ENCODE data around the gene SMARCC2.
A peak's percentile ranks its signal among the peaks of the same experiment; 100 is the strongest.

The SMARCC2 gene

DNA sequence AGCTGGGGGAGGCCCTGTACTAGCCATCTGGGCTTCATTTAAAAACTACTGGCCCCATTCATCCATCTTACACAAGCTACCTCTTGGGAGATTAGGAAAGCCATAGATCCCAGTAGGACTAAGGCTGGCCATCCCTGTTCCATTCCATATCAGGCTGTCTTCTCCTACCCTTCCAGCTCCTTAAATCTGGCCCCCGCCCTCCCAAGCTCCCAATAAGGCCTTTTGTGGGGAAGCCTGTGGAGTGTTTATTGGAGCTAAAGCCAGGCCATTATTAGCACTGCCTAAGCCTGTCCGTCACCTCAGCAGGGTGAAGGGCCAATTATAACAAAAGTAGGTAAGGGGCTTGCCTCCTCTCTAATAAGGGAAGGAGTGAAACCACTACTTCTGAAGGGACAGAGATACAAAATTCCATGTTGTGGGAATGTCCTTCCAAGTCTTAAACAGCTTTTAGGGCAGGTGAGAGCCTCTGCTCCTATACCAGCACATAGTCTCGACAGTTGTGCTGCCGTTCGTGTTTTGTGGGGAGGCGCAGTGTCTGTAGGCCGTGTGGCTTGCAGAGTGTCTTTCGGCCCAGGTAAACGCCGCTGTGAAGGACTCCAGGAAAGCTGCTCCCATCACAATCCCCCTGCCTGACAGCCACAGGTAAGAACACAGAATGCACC is 27.5 kb downstream of the SMARCC2 start:
- no peak overlapping the region for H2AFZ ChIP-seq (ENCODE audit: low read length)
- TF ChIP-seq EZH2phosphoT487 (IDR thresholded peaks at IDR 0.05; ENCODE audit: borderline replicate concordance): no peak
- TF ChIP-seq, protein P1, sequence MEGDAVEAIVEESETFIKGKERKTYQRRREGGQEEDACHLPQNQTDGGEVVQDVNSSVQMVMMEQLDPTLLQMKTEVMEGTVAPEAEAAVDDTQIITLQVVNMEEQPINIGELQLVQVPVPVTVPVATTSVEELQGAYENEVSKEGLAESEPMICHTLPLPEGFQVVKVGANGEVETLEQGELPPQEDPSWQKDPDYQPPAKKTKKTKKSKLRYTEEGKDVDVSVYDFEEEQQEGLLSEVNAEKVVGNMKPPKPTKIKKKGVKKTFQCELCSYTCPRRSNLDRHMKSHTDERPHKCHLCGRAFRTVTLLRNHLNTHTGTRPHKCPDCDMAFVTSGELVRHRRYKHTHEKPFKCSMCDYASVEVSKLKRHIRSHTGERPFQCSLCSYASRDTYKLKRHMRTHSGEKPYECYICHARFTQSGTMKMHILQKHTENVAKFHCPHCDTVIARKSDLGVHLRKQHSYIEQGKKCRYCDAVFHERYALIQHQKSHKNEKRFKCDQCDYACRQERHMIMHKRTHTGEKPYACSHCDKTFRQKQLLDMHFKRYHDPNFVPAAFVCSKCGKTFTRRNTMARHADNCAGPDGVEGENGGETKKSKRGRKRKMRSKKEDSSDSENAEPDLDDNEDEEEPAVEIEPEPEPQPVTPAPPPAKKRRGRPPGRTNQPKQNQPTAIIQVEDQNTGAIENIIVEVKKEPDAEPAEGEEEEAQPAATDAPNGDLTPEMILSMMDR (conservative IDR thresholded peaks at IDR 0.05; ENCODE audit: low read length): no peak
- H3K4me1 ChIP-seq (ENCODE audit: insufficient read depth, low read length, poor library complexity, severe bottlenecking): peaks cover 25% of the 10 kb centered on the region
- peaks cover 47% of the 10 kb centered on the region for H3K79me2 ChIP-seq (ENCODE audit: insufficient read depth, low read length)
- peaks cover 44% of the 10 kb centered on the region for H4K20me1 ChIP-seq (ENCODE audit: insufficient read depth, low read length, poor library complexity, severe bottlenecking)
- H3K36me3 ChIP-seq (ENCODE audit: insufficient read depth, low read length): peaks cover 70% of the 10 kb centered on the region; the same call in 1 of the 2 replicates
- no peaks in the 10 kb centered on the region for H3K9me3 ChIP-seq (ENCODE audit: insufficient read depth, low read depth, low read length)
- H3K27me3 ChIP-seq (ENCODE audit: insufficient read depth, low read length, poor library complexity, severe bottlenecking): no peaks in the 10 kb centered on the region
- no peak overlapping the region for H3K9ac ChIP-seq (ENCODE audit: low read depth, low read length, poor library complexity, severe bottlenecking)
- peak overlapping the region; percentile 93 for H3K4me2 ChIP-seq (ENCODE audit: low read depth, low read length, poor library complexity, severe bottlenecking)
- no peak overlapping the region for H3K4me3 ChIP-seq (ENCODE audit: low read length, poor library complexity, severe bottlenecking)
- no peaks in the 10 kb centered on the region for H3F3A ChIP-seq (ENCODE audit: low read depth)
- no peaks in the 10 kb centered on the region for H3K9me2 ChIP-seq (replicated peaks; ENCODE audit: low read depth, low read length)

GRCh38 chr12:56160894-56161689 is 28.2 kb downstream of the SMARCC2 start:
- H3K4me3 ChIP-seq (ENCODE audit: low read length, poor library complexity, severe bottlenecking): peak overlapping the region; percentile 98
- H4K20me1 ChIP-seq (ENCODE audit: insufficient read depth, low read length, poor library complexity, severe bottlenecking): peaks cover 44% of the 10 kb centered on the region
- no peak overlapping the region for H2AFZ ChIP-seq (ENCODE audit: low read length)
- H3F3A ChIP-seq (ENCODE audit: low read depth): no peaks in the 10 kb centered on the region
- H3K36me3 ChIP-seq (ENCODE audit: insufficient read depth, low read length): peaks cover 65% of the 10 kb centered on the region; the same call in 1 of the 2 replicates
- no peaks in the 10 kb centered on the region for H3K9me3 ChIP-seq (ENCODE audit: insufficient read depth, low read depth, low read length)
- no peaks in the 10 kb centered on the region for H3K9me2 ChIP-seq (replicated peaks; ENCODE audit: low read depth, low read length)
- peaks cover 25% of the 10 kb centered on the region for H3K4me1 ChIP-seq (ENCODE audit: insufficient read depth, low read length, poor library complexity, severe bottlenecking)
- TF ChIP-seq, protein P1 (conservative IDR thresholded peaks at IDR 0.05; ENCODE audit: low read length): no peak
- TF ChIP-seq EZH2phosphoT487 (IDR thresholded peaks at IDR 0.05; ENCODE audit: borderline replicate concordance): no peak
- H3K79me2 ChIP-seq (ENCODE audit: insufficient read depth, low read length): peaks cover 52% of the 10 kb centered on the region
- peak overlapping the region; percentile 93 for H3K4me2 ChIP-seq (ENCODE audit: low read depth, low read length, poor library complexity, severe bottlenecking)
- no peaks in the 10 kb centered on the region for H3K27me3 ChIP-seq (ENCODE audit: insufficient read depth, low read length, poor library complexity, severe bottlenecking)
- peak overlapping the region; percentile 94 for H3K9ac ChIP-seq (ENCODE audit: low read depth, low read length, poor library complexity, severe bottlenecking)

DNA sequence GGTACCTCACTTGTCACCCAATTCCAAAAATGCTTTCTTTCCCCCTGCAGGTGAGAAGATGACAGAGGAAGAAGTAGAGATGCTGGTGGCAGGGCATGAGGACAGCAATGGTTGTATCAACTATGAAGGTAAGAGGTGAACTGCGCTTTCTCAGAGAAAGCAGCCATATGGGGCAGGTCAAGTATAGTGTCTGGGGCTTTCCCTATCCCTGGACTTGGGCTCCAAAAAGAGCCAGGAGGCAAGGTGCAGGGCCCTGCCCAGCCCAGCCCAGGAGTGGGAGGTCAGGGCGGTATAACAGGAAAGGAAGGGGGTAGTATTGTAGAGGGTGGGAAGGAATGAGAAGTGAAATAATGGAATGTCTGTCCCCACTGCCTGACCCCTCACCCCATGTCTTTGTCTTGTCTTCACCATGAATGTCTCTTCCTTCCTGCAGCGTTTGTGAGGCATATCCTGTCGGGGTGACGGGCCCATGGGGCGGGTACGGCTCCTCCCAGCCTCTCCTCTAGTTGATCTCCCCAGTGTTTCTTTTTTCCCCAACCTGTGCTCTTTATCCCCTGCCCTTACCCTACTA is 29.0 kb downstream of the SMARCC2 start:
- TF ChIP-seq, protein P1 (conservative IDR thresholded peaks at IDR 0.05; ENCODE audit: low read length): no peak
- no peak for TF ChIP-seq EZH2phosphoT487 (IDR thresholded peaks at IDR 0.05; ENCODE audit: borderline replicate concordance)
- H3K9ac ChIP-seq (ENCODE audit: low read depth, low read length, poor library complexity, severe bottlenecking): peak overlapping the region; percentile 94
- peak overlapping the region; percentile 98 for H3K4me3 ChIP-seq (ENCODE audit: low read length, poor library complexity, severe bottlenecking)
- H3K36me3 ChIP-seq (ENCODE audit: insufficient read depth, low read length): peaks cover 57% of the 10 kb centered on the region; the same call in 1 of the 2 replicates
- H3K9me2 ChIP-seq (replicated peaks; ENCODE audit: low read depth, low read length): no peaks in the 10 kb centered on the region
- peak overlapping the region; percentile 93 for H3K4me2 ChIP-seq (ENCODE audit: low read depth, low read length, poor library complexity, severe bottlenecking)
- H3K4me1 ChIP-seq (ENCODE audit: insufficient read depth, low read length, poor library complexity, severe bottlenecking): peaks cover 25% of the 10 kb centered on the region
- H3K79me2 ChIP-seq (ENCODE audit: insufficient read depth, low read length): peaks cover 52% of the 10 kb centered on the region
- no peaks in the 10 kb centered on the region for H3K27me3 ChIP-seq (ENCODE audit: insufficient read depth, low read length, poor library complexity, severe bottlenecking)
- no peaks in the 10 kb centered on the region for H3K9me3 ChIP-seq (ENCODE audit: insufficient read depth, low read depth, low read length)
- H3F3A ChIP-seq (ENCODE audit: low read depth): no peaks in the 10 kb centered on the region
- H2AFZ ChIP-seq (ENCODE audit: low read length): no peak overlapping the region
- peaks cover 44% of the 10 kb centered on the region for H4K20me1 ChIP-seq (ENCODE audit: insufficient read depth, low read length, poor library complexity, severe bottlenecking)

All from Loucy (cell line).